HUDEP-2 (cell line): ENCODE data around the gene EIF2AK2.
A peak's percentile ranks its signal among the peaks of the same experiment; 100 is the strongest.
"Not testable (repeated sequence)": the region's sequence is repeated elsewhere in the genome, so short reads cannot be mapped to it uniquely, and the experiment has no call there.

Experiments used
- DNase-seq, 76 experiments: peaks; one replicate each; lab custom pipeline; 2025; ENCODE audit not compliant: unreplicated experiment in 76 of 76; lab: John Stamatoyannopoulos, UW

EIF2AK2 gene

GRCh38 chr2:37156857-37157714, at the start of gene EIF2AK2:
TSS of gene EIF2AK2 (minus strand) at chr2:37156980. CDS start at chr2:37147806, 9,174 bp downstream.
- DNase-seq: peak in 74 of 76 experiments; percentile 12 to 88 (median 72)

- no peak for DNase-seq
These were observed 49.0 kb upstream of the EIF2AK2 start for GRCh38 chr2:37205689-37206341.

GRCh38 chr2:37205071-37205661, 48.4 kb upstream of the EIF2AK2 start:
- not testable (repeated sequence) for DNase-seq

GRCh38 chr2:37203708-37204107, 46.9 kb upstream of the EIF2AK2 start:
- no peak for DNase-seq

GRCh38 chr2:37201766-37202165, 45.0 kb upstream of the EIF2AK2 start:
- no peak for DNase-seq

GRCh38 chr2:37201208-37201607, 44.4 kb upstream of the EIF2AK2 start:
- no peak for DNase-seq

- no peak for DNase-seq
These were observed 41.9 kb upstream of the EIF2AK2 start for GRCh38 chr2:37198681-37199065.

- peak in 73 of 76 experiments; percentile 18 to 86 (median 68) for DNase-seq
These were observed 39.8 kb upstream of the EIF2AK2 start, which contains the start of gene CEBPZOS for GRCh38 chr2:37196320-37197195. TSS of gene CEBPZOS (plus strand) at chr2:37196496. CDS start at chr2:37199705, 3,209 bp downstream.

GRCh38 chr2:37195862-37196319, 39.1 kb upstream of the EIF2AK2 start:
- DNase-seq: not testable (repeated sequence)

- no peak for DNase-seq
These were observed 35.8 kb upstream of the EIF2AK2 start for GRCh38 chr2:37192551-37192950.

GRCh38 chr2:37191747-37192146, 35.0 kb upstream of the EIF2AK2 start:
- DNase-seq: no peak

GRCh38 chr2:37191253-37191652, 34.5 kb upstream of the EIF2AK2 start:
- DNase-seq: no peak

- DNase-seq: no peak
These were observed 33.5 kb upstream of the EIF2AK2 start for GRCh38 chr2:37190290-37190689.

- DNase-seq: peak in 3 of 76 experiments; percentile 1 to 13 (median 2)
These were observed 32.8 kb upstream of the EIF2AK2 start for GRCh38 chr2:37189452-37190153.

GRCh38 chr2:37188570-37188969, 31.8 kb upstream of the EIF2AK2 start, which contains the start of gene SULT6B1:
TSS of gene SULT6B1 (minus strand) at chr2:37188670. CDS start at chr2:37188640, 30 bp downstream.
- DNase-seq: no peak

GRCh38 chr2:37181726-37182684, 25.2 kb upstream of the EIF2AK2 start:
- DNase-seq: no peak

- no peak for DNase-seq
These were observed 23.9 kb upstream of the EIF2AK2 start for GRCh38 chr2:37180640-37181039.

GRCh38 chr2:37180006-37180639, 23.3 kb upstream of the EIF2AK2 start:
- DNase-seq: no peak
